Measurements from ENCODE around the gene CLGN.
"Not testable (repeated sequence)": the region's sequence is repeated elsewhere in the genome, so short reads cannot be mapped to it uniquely, and the experiment has no call there.

- not testable (repeated sequence) for TF ChIP-seq CTCF (IDR thresholded peaks at IDR 0.05; ENCODE audit: low read depth, low read length, poor library complexity, severe bottlenecking); EZH2phosphoT487 (IDR thresholded peaks at IDR 0.05; ENCODE audit: borderline replicate concordance, low read length)
Measured at GRCh38 chr4:140444347-140444746, 16.9 kb upstream of the CLGN start.

All from DOHH2 (cell line).